ENCODE measurements around the gene BRD1.

The BRD1 gene

DNA sequence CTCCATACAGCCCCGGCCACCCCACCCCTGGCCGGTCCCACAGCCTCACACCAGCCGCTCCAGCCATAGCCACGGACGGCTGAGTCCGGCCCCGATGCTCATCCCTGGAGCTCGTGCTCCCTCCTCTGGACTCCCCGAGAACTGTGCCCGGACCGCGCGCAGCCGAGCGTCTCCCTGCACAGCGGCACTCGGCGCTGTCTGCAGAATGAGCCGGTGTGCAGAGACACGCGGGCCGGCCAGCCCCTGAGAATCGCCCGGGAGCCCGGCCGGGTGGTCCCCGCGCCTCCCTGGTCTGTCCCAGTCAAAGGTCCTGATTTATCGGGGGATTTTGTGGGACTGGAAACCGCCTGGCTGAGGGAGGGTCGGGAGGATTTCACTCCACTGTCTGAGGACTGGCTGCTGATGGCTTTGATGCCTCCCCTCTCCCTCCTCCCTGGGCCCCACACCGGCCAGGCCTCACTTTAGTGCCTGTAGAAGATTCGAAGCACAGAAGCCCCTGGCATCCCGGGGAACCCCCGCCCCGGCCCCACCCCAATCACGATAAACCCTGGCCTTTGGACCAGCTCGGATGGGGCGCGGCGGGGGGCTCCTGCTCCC, 102.7 kb downstream of the BRD1 start:
- peak; percentile 7 for DNase-seq

DNA sequence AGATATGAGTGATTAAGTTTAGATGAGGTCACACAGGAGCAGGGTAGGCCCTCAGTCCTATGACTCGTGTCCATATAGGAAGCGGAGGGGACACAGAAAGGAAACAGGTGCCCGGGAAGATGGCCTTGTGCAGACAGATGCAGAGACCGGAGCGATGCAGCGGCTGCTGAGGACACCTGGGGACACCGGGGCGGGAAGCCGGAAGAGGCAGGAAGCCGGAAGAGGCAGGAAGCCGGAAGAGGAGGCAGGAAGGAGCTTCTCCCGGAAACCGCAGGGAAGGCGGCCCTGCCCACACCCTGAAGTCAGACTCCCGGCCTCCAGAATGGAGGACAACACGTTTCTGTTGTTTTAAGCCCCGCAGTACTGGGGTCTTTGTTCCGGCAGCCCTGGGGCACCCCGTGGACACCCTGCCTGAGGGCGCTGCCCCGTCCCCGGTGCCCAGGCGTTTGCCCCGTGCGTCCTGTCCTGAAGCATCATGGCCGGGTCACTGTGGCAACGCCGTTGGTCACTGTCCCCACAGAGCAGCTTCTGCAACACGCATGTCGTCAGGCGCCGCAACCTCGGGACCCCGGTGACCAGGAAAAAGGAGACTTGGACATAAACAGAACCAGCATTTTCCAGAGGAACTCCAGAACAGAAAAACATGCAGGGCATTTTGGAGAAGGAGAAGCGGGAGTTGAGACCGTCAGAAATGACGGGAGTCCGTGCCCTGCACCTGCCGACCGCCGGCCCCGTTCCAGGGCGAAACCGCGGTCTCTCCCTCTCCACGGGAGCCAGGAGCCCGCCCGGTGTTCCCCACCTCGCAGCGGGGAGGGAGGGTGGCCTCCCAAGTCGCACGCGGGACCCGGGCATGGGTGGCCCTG, 103.4 kb downstream of the BRD1 start:
- no peak for DNase-seq

GRCh38 chr22:49723478-49724029, 104.1 kb downstream of the BRD1 start:
- no peak for DNase-seq
